AG09309 (cell line): Measurements from ENCODE around the gene TIRAP.
"Not testable (repeated sequence)": the region's sequence is repeated elsewhere in the genome, so short reads cannot be mapped to it uniquely, and the experiment has no call there.

ENCODE experiments used
- DNase-seq: peaks from one replicate; pipeline ENCODE4 v3.0.0-alpha.2; 2010; ENCODE audit warnings: low read depth
- H3K4me3 ChIP-seq: 2 replicates; pipeline ENCODE4 v1.5.1; 2011; ENCODE audit warnings: mild to moderate bottlenecking, low read depth, low read length, moderate library complexity; ENCODE audit not compliant: control insufficient read depth
- TF ChIP-seq, protein P1 (sequence below): IDR thresholded peaks from 2 replicates; pipeline ENCODE4 v1.5.1; 2011; ENCODE audit warnings: mild to moderate bottlenecking, low read depth, low read length, inconsistent platforms; ENCODE audit not compliant: insufficient read depth, control insufficient read depth; ENCODE audit errors: missing control alignments

Gene TIRAP, protein sequence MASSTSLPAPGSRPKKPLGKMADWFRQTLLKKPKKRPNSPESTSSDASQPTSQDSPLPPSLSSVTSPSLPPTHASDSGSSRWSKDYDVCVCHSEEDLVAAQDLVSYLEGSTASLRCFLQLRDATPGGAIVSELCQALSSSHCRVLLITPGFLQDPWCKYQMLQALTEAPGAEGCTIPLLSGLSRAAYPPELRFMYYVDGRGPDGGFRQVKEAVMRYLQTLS

DNA sequence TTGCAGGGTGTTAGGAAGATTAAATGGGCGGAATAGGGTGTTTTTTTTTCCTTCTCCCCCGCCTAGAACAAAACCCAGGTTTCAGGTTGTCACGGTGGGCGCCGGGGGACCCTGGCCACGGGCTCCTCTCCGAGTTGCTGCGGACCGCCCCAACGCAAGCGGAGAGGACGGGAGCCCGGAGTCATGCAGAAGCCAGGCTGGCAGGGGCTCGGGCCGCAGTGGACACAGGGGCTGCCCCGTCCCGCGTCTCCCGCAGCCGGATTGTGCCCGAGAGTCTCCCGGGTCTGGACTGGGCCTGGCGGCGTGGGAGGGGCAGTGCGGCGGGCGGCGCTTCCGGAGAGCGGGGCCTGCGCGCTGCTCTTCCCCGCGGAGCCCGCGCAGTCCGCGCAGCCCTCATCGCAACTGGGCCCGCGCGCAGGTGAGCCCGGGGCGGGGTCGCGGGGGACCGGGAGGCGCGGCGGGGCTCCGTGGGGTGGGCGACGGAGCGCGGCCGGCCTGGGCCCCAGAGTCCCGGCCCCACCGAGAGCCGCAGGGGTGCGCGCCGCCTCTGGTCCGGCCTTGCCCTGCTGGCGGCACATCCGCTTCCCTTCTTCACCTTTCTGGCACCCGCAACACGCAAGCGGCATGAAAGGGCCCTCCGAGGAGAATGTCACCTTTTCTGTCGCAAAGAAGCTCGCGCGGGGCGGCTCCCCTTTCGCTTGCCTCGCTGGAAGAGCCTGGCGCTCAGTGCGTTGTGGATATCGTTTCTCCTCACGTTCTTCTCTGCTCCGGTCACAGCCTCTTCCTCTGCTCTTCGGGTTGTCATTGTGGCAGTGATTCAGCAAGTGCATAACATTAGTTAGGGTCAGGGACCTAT, at the start of gene TIRAP:
TSS of gene TIRAP (plus strand) at position 358 of the 856 bp plus-strand sequence. CDS start 7,802 bp downstream, outside the sequence.
- no peak for DNase-seq
- TF ChIP-seq, protein P1, sequence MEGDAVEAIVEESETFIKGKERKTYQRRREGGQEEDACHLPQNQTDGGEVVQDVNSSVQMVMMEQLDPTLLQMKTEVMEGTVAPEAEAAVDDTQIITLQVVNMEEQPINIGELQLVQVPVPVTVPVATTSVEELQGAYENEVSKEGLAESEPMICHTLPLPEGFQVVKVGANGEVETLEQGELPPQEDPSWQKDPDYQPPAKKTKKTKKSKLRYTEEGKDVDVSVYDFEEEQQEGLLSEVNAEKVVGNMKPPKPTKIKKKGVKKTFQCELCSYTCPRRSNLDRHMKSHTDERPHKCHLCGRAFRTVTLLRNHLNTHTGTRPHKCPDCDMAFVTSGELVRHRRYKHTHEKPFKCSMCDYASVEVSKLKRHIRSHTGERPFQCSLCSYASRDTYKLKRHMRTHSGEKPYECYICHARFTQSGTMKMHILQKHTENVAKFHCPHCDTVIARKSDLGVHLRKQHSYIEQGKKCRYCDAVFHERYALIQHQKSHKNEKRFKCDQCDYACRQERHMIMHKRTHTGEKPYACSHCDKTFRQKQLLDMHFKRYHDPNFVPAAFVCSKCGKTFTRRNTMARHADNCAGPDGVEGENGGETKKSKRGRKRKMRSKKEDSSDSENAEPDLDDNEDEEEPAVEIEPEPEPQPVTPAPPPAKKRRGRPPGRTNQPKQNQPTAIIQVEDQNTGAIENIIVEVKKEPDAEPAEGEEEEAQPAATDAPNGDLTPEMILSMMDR = no peak
- peak within 1 kb of the TSS; percentile 69 for H3K4me3 ChIP-seq

DNA sequence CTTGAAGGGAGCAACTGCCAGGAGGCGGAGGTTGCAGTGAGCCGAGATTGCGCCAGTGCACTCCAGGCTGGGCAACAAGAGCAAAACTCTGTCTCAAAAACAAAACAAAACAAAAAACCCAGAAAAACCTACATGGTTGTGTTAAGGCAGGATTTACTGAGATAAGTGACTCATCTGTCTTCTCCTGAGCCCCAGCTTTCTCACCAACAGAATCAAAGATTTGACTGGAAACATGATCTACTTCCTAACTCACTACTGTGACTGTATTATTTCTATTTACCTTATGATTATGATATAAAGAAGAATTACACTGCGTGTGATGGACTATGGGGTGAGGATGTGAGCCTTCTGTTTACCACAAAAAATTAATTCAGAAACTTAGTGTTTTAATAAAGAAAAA, 49.5 kb upstream of the TIRAP start:
- TF ChIP-seq, protein P1 = no peak
- no peak for DNase-seq
- H3K4me3 ChIP-seq = no peak overlapping the region

DNA sequence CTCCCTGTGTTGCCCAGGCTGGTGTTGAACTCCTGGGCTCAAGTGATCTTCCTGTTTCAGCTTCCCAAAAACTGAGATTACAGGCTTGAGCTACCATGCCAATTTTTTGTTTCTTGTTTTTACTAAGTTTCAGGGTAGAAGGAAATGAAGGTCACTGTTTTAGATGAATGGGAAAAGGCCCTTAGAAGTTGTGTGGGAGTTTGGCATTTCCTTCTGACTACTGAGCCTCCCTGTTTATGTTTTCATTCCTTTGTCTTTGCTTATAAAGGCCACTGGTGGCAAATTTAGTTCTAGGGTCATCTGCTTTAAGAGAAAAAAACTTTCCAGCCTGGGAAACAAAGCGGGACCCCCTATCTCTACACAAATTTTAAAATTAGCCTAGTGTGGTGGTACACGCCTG, 36.3 kb upstream of the TIRAP start:
- TF ChIP-seq, protein P1 = no peak
- no peak overlapping the region for H3K4me3 ChIP-seq
- no peak for DNase-seq

DNA sequence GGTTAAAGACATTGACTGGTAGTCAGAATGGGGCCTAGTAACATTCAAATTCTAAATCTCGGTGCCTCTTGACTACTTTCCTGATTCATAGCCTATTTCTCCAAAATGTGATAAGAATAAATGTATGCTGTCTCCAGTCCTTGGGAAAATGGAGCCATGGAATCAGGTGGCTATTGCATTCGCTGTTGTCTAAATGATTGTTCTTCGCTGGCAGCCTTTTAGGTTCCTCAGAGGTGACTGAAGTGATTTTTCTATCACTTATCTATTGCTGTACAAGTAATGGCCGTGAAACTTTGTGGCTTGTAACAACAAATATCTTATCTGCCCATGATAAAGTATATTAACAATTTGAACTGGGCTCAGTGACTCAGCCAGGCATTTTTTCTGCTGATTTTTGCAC, 29.6 kb upstream of the TIRAP start:
- H3K4me3 ChIP-seq = no peak overlapping the region
- TF ChIP-seq, protein P1 = no peak
- no peak for DNase-seq

DNA sequence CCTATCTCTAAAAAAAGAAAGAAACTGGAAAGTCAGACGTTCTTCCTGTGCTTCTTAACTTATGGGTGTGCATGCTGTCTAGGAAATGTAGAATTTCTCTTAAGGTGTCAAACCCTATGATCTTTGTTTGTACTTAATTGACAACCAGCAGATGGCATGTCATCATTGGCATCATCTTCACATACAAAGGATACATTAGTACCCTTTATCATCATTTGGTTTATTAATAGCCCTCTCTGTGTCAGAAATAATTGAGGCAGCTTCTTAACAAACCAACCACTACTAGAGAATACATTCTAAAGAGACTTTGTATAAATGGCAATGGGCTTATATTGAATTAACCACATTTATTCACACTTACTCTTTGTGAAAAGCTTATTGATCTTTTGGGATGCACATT, 28.1 kb upstream of the TIRAP start:
- TF ChIP-seq, protein P1 = no peak
- DNase-seq = no peak

DNA sequence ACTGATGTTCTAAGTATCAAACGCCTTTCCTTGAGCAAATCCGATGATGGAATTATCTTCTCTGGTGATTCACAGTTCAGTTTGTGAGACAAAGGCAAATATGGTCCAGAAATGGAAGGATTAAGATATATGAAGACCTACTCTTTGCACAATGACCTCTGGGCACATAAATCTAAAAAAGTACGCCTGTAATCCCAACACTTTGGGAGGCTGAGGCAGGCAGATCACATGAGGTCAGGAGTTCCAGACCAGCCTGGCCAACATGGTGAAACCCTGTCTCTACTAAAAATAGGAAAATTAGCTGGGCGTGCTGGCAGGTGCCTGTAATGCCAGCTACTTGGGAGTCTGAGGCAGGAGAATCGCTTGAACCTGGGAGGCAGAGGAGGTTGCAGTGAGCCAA, 27.4 kb upstream of the TIRAP start:
- H3K4me3 ChIP-seq, DNase-seq: not testable (repeated sequence)

More for the DNA sequence above, 28.1 kb upstream of the TIRAP start:
- no peak overlapping the region for H3K4me3 ChIP-seq

DNA sequence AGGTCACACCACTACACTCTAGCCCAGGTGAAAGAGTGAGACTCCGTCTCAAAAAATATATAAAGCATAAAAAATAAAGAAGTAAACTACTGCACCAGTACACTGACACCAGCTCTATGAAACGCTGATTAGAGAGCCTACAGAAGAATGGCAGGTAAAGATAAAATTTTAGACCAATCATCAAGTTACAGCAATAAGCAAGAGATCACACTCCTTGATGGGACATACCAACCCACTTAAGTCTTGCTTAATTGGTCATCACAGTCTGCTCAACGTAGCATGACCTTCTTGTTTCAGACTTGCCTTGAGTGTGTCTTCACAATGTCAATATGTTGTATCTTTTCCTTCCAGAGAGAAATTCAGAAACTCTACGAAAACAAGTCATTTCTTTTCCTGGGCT, 26.7 kb upstream of the TIRAP start:
- TF ChIP-seq, protein P1 = no peak
- DNase-seq = no peak
- H3K4me3 ChIP-seq = no peak overlapping the region
